Neural cell (in vitro differentiated cells): ENCODE measurements around the gene EML6. TPM values are rescaled to one million over a fixed set of nuclear protein-coding genes. Genes with fewer than 3 reads are reported as not detected.

Experiments used
- H2AFZ ChIP-seq: fragments of 200-600, 300-800 bp; sonication (generic), shearing (Covaris generic); 2 replicates; pipeline ENCODE4 v1.6.0; 2014; ENCODE audit warnings: low read depth, mild to moderate bottlenecking, antibody characterized with exemption, low read length, moderate library complexity
- H3F3A ChIP-seq: fragments of 200-600 bp; shearing (Covaris generic); 2 replicates; pipeline ENCODE4 v1.6.1; 2016; ENCODE audit warnings: mild to moderate bottlenecking, moderate library complexity, mixed read lengths, antibody characterized with exemption, low read length; ENCODE audit not compliant: insufficient read depth, poor library complexity, severe bottlenecking
- H3K27ac ChIP-seq: fragments of 200-600, 300-800 bp; sonication (generic), shearing (Covaris generic); 2 replicates; pipeline ENCODE4 v1.5.1; 2014; ENCODE audit warnings: mild to moderate bottlenecking, low read length, moderate library complexity
- H3K27me3 ChIP-seq: fragments of 300-800, 200-600 bp; sonication (generic), shearing (Covaris generic); 2 replicates; pipeline ENCODE4 v1.6.0; 2014; ENCODE audit warnings: mild to moderate bottlenecking, low read depth, low read length, moderate library complexity; ENCODE audit not compliant: insufficient read depth
- H3K36me3 ChIP-seq: fragments of 300-800, 200-600 bp; sonication (generic), shearing (Covaris generic); 2 replicates; pipeline ENCODE4 v1.5.1; 2014; ENCODE audit warnings: mild to moderate bottlenecking, antibody characterized with exemption, low read length, moderate library complexity; ENCODE audit not compliant: insufficient read depth
- H3K4me2 ChIP-seq: fragments of 300-800, 200-600 bp; sonication (generic), shearing (Covaris generic); 2 replicates; pipeline ENCODE4 v1.6.0; 2014; ENCODE audit warnings: mild to moderate bottlenecking, low read length
- H3K4me3 ChIP-seq: fragments of 300-800, 200-600 bp; sonication (generic), shearing (Covaris generic); 2 replicates; pipeline ENCODE4 v1.5.1; 2014; ENCODE audit warnings: mild to moderate bottlenecking, low read length, moderate library complexity
- H3K79me2 ChIP-seq: fragments of 200-600 bp; shearing (Covaris generic); replicated peaks from 2 replicates; pipeline ENCODE4 v1.6.0; 2014; ENCODE audit warnings: mild to moderate bottlenecking, low read length, moderate library complexity; ENCODE audit not compliant: insufficient read depth
- H3K9ac ChIP-seq: fragments of 300-800, 200-600 bp; sonication (generic), shearing (Covaris generic); 2 replicates; pipeline ENCODE4 v1.6.1; 2016; ENCODE audit warnings: mild to moderate bottlenecking, low read length, mixed read lengths
- H3K9me2 ChIP-seq: fragments of 200-600 bp; shearing (Covaris generic); 2 replicates; pipeline ENCODE4 v1.6.1; 2016; ENCODE audit warnings: mild to moderate bottlenecking, low read length, mixed read lengths; ENCODE audit not compliant: insufficient read depth
- H3K9me3 ChIP-seq: fragments of 200-600, 300-800 bp; sonication (generic), shearing (Covaris generic); 2 replicates; pipeline ENCODE4 v1.6.1; 2016; ENCODE audit warnings: mild to moderate bottlenecking, mixed run types, low read length, moderate library complexity, mixed read lengths
- H4K20me1 ChIP-seq: fragments of 200-600 bp; shearing (Covaris generic); 2 replicates; pipeline ENCODE4 v1.6.1; 2016; ENCODE audit warnings: mild to moderate bottlenecking, mixed run types; ENCODE audit not compliant: insufficient read depth
- CTCF ChIP-seq: fragments of 450-650 bp; IDR thresholded peaks from 2 replicates; pipeline ENCODE4 v1.5.1; 2014; ENCODE audit warnings: antibody characterized with exemption, mild to moderate bottlenecking, moderate library complexity; ENCODE audit not compliant: poor library complexity, severe bottlenecking
- EP300 ChIP-seq: fragments of 450-650 bp; conservative IDR thresholded peaks from 2 replicates; pipeline ENCODE4 v1.6.1; 2014; ENCODE audit warnings: antibody characterized with exemption, mild to moderate bottlenecking, moderate library complexity; ENCODE audit not compliant: poor library complexity, severe bottlenecking
- EZH2 ChIP-seq: fragments of 200-600, 300-800 bp; shearing (Covaris generic), sonication (generic); IDR thresholded peaks from 2 replicates; pipeline ENCODE4 v1.6.1; 2014; ENCODE audit warnings: antibody characterized with exemption, low read length, borderline replicate concordance, mild to moderate bottlenecking; ENCODE audit not compliant: insufficient read depth, poor library complexity, severe bottlenecking
- MXI1 ChIP-seq: fragments of 450-650 bp; conservative IDR thresholded peaks from 2 replicates; pipeline ENCODE4 v1.6.1; 2014; ENCODE audit warnings: antibody characterized with exemption, mild to moderate bottlenecking; ENCODE audit not compliant: poor library complexity, severe bottlenecking
- POLR2AphosphoS5 ChIP-seq: IDR thresholded peaks from 2 replicates; pipeline ENCODE4 v1.6.1; 2012
- RAD21 ChIP-seq: fragments of 450-650 bp; conservative IDR thresholded peaks from 2 replicates; pipeline ENCODE4 v1.6.1; 2014; ENCODE audit warnings: antibody characterized with exemption, mild to moderate bottlenecking, moderate library complexity
- SMC3 ChIP-seq: fragments of 450-650 bp; conservative IDR thresholded peaks from 2 replicates; pipeline ENCODE4 v1.6.1; 2014; ENCODE audit warnings: antibody characterized with exemption, mild to moderate bottlenecking, moderate library complexity; ENCODE audit not compliant: poor library complexity
- TAF1 ChIP-seq: IDR thresholded peaks from 2 replicates; pipeline ENCODE4 v1.6.1; 2012; ENCODE audit warnings: low read depth
- polyA plus RNA-seq: library from polyadenylated mRNA; depleted of rRNA; stranded (reverse); fragments of >200 nt; gene quantifications from 2 replicates; pipeline ENCODE4 v1.2.3, GENCODE V29; 2014
- TF ChIP-seq, protein P1 (sequence below): IDR thresholded peaks from 2 replicates; pipeline ENCODE4 v1.6.1; 2012; ENCODE audit warnings: borderline replicate concordance

The EML6 gene
- polyA plus RNA-seq, 1 donor from 2014 or later: 13.4 TPM

DNA sequence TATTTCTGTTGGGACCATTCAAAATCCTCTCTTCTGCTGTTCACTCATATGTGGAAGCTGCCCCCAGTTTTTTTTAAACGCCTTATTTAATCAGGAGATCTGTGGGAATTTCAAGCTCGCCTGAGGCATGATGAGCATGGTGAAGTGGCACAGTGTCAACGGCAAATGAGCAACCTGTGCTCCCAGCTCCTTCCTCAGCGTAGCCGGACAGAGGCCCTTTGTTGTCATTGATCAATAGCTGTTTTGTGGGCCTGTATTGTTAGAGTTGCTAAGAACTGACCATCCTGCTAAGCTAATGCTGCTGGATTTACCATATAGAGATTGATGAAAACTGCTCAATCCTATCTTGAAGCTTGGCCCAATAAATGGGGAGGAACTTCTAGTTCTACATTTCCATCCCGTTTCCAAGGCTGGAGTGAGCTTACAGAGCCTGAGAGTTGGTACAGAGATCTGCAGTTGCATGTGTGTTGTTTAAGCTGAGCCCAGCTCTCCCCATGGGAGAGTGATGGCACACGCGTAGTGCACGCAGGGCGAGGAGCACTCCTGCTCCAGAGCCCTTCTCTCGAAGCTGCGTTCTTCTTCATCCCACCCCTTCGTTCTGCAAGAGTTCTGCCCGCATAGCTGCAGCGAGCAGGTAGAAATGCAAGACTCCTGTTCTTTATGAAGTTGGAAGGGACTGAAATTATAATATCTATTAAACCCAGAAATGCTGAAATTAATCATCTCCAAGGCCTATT lies 218.0 kb downstream of the EML6 start:
- Histone ChIP-seq H4K20me1 (no peaks in the 10 kb centered on the region), H3K9me2 (no peaks in the 10 kb centered on the region), H3K4me2 (no peak overlapping the region), H3K9ac (no peak overlapping the region), H3K36me3 (no peaks in the 10 kb centered on the region), H3K27ac (no peak overlapping the region), H3K27me3 (no peaks in the 10 kb centered on the region), H3K79me2 (no peaks in the 10 kb centered on the region), H3K9me3 (peaks cover 6% of the 10 kb centered on the region), H3K4me3 (no peak overlapping the region), H2AFZ (no peak overlapping the region), H3F3A (no peaks in the 10 kb centered on the region)
- TF ChIP-seq, protein P1, sequence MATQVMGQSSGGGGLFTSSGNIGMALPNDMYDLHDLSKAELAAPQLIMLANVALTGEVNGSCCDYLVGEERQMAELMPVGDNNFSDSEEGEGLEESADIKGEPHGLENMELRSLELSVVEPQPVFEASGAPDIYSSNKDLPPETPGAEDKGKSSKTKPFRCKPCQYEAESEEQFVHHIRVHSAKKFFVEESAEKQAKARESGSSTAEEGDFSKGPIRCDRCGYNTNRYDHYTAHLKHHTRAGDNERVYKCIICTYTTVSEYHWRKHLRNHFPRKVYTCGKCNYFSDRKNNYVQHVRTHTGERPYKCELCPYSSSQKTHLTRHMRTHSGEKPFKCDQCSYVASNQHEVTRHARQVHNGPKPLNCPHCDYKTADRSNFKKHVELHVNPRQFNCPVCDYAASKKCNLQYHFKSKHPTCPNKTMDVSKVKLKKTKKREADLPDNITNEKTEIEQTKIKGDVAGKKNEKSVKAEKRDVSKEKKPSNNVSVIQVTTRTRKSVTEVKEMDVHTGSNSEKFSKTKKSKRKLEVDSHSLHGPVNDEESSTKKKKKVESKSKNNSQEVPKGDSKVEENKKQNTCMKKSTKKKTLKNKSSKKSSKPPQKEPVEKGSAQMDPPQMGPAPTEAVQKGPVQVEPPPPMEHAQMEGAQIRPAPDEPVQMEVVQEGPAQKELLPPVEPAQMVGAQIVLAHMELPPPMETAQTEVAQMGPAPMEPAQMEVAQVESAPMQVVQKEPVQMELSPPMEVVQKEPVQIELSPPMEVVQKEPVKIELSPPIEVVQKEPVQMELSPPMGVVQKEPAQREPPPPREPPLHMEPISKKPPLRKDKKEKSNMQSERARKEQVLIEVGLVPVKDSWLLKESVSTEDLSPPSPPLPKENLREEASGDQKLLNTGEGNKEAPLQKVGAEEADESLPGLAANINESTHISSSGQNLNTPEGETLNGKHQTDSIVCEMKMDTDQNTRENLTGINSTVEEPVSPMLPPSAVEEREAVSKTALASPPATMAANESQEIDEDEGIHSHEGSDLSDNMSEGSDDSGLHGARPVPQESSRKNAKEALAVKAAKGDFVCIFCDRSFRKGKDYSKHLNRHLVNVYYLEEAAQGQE: no peak
- no peak for TF ChIP-seq SMC3
- TF ChIP-seq POLR2AphosphoS5: no peak
- no peak for TF ChIP-seq CTCF

DNA sequence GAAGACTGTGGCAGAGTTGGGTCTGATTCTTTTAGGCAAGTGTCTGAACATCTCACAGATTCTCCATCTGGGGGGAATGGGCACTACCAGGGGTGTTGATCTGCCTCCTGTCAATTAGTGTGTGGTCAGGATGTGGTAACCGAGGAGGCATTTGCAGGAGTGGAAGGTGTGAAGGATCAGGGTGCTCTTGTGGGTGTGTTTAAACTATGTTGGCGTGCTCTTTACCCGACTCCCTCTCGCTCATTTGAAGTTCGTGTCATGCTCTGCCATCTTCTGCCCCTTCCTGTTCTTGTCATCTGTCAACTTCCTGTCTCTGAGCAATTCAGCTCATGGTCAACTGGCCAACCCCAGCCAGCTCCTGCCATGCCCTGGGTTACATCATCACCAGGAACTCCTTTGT lies 218.9 kb downstream of the EML6 start:
- Histone ChIP-seq H3F3A (no peaks in the 10 kb centered on the region), H3K27ac (no peak overlapping the region), H3K36me3 (no peaks in the 10 kb centered on the region)

More for the DNA sequence above, 218.9 kb downstream of the EML6 start:
- H3K4me2 ChIP-seq: no peak overlapping the region
- no peak overlapping the region for H3K9ac ChIP-seq
- no peaks in the 10 kb centered on the region for H4K20me1 ChIP-seq
- no peaks in the 10 kb centered on the region for H3K79me2 ChIP-seq
- no peak for TF ChIP-seq TAF1
- no peak for TF ChIP-seq EZH2
- TF ChIP-seq EP300: no peak
- TF ChIP-seq MXI1: no peak
- TF ChIP-seq, protein P1: no peak
- no peak for TF ChIP-seq POLR2AphosphoS5
- no peak for TF ChIP-seq RAD21
- TF ChIP-seq SMC3: no peak
- TF ChIP-seq CTCF: no peak
- H3K4me3 ChIP-seq: no peak overlapping the region
- no peaks in the 10 kb centered on the region for H3K27me3 ChIP-seq
- H3K9me2 ChIP-seq: no peaks in the 10 kb centered on the region
- H2AFZ ChIP-seq: no peak overlapping the region
- H3K9me3 ChIP-seq: peaks cover 6% of the 10 kb centered on the region
